Chondrocyte (in vitro differentiated cells): ENCODE measurements around the gene UXS1. TPM values are rescaled to one million over a fixed set of nuclear protein-coding genes. Genes with fewer than 3 reads are reported as not detected.

Experiments
- DNase-seq: peaks from one replicate; pipeline ENCODE4 v3.0.0; 2021; ENCODE audit warnings: mixed read lengths, low spot score
- H3K27ac Mint-ChIP-seq: one replicate; pipeline ENCODE4 v1.8.0; 2021; ENCODE audit warnings: mild to moderate bottlenecking, moderate library complexity, mixed read lengths; ENCODE audit not compliant: unreplicated experiment
- H3K27me3 Mint-ChIP-seq: 2 replicates; pipeline ENCODE4 v1.8.0; 2021; ENCODE audit warnings: low read depth, mixed read lengths
- H3K36me3 Mint-ChIP-seq: 2 replicates; pipeline ENCODE4 v1.8.0; 2021; ENCODE audit warnings: low read depth, mixed read lengths
- H3K4me1 Mint-ChIP-seq: 2 replicates; pipeline ENCODE4 v1.8.0; 2021; ENCODE audit warnings: low read depth, mild to moderate bottlenecking, mixed read lengths
- H3K4me3 Mint-ChIP-seq: one replicate; pipeline ENCODE4 v1.8.0; 2021; ENCODE audit warnings: mild to moderate bottlenecking, moderate library complexity, mixed read lengths; ENCODE audit not compliant: unreplicated experiment
- H3K9me3 Mint-ChIP-seq: 2 replicates; pipeline ENCODE4 v1.8.0; 2021; ENCODE audit warnings: low read depth, mixed read lengths
- total RNA-seq: library from RNA; stranded (reverse); gene quantifications from 3 replicates; pipeline ENCODE4 v1.2.1, GENCODE V29; 2021
- TF ChIP-seq, protein P1 (sequence below): fragments of 200-600 bp; sonication (generic); IDR thresholded peaks from 2 replicates; pipeline ENCODE4 v1.5.0; 2021; ENCODE audit warnings: antibody characterized with exemption, mild to moderate bottlenecking, moderate library complexity

Gene UXS1
- total RNA-seq, 1 donor from 2014 or later: 19.7 TPM

DNA sequence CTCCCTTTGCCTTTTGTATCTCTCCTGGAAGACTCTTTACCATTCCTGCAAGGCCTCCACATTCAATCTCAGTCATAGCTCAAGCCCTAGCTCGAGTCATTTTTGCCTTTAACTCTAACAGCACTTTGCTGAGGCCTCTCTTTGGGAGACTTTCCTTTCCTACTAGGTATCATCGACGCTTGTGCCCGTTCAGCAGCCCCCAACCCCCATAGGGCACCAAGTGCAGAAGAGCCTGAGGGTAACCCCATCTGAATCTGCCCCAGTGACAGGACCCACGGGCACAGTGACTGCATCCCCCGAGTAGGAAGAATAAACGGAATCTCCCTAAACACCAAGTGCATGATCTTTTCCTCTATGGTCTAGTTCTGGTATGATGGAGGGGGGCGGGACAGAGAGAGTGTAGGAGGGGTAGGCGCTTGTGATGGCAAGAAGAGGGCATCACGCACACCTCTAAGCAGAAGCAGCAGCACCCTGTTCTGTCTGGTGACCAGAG is 66.3 kb downstream of the UXS1 start:
- no peak overlapping the region for H3K4me3 Mint-ChIP-seq
- H3K4me1 Mint-ChIP-seq: peaks cover 12% of the 10 kb centered on the region
- no peaks in the 10 kb centered on the region for H3K27me3 Mint-ChIP-seq
- H3K27ac Mint-ChIP-seq: peak overlapping the region; percentile 41
- TF ChIP-seq, protein P1, sequence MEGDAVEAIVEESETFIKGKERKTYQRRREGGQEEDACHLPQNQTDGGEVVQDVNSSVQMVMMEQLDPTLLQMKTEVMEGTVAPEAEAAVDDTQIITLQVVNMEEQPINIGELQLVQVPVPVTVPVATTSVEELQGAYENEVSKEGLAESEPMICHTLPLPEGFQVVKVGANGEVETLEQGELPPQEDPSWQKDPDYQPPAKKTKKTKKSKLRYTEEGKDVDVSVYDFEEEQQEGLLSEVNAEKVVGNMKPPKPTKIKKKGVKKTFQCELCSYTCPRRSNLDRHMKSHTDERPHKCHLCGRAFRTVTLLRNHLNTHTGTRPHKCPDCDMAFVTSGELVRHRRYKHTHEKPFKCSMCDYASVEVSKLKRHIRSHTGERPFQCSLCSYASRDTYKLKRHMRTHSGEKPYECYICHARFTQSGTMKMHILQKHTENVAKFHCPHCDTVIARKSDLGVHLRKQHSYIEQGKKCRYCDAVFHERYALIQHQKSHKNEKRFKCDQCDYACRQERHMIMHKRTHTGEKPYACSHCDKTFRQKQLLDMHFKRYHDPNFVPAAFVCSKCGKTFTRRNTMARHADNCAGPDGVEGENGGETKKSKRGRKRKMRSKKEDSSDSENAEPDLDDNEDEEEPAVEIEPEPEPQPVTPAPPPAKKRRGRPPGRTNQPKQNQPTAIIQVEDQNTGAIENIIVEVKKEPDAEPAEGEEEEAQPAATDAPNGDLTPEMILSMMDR: no peak
- H3K36me3 Mint-ChIP-seq: peaks cover 6% of the 10 kb centered on the region
- H3K9me3 Mint-ChIP-seq: no peaks in the 10 kb centered on the region
- DNase-seq: no peak

DNA sequence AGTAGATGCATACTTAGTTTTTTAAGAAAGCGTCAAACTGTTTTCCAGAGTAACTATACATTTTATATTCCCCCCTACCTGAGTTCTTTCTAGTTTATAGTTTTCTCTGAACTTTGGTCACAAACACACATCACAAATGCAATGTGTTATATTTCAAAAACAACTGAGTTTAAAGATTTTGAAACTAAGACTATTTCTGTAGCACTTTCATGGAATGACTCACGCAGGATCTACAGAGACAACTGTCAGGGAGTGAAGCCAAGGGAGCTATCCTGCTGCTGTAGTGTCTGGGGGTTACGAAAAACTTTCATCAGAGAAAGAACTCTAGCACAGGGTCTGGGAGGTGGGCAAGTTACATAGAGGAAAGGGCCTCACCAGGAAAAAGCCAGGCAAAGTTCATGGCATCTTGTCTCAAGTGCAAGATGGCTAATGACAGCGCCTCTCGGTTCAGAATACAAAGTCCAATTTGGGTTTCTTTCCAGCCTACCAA is 66.8 kb downstream of the UXS1 start:
- no peaks in the 10 kb centered on the region for H3K9me3 Mint-ChIP-seq
- no peak overlapping the region for H3K4me3 Mint-ChIP-seq
- TF ChIP-seq, protein P1: no peak
- H3K36me3 Mint-ChIP-seq: peaks cover 8% of the 10 kb centered on the region
- peaks cover 12% of the 10 kb centered on the region for H3K4me1 Mint-ChIP-seq
- H3K27me3 Mint-ChIP-seq: no peaks in the 10 kb centered on the region
- H3K27ac Mint-ChIP-seq: peak overlapping the region; percentile 41
- no peak for DNase-seq

DNA sequence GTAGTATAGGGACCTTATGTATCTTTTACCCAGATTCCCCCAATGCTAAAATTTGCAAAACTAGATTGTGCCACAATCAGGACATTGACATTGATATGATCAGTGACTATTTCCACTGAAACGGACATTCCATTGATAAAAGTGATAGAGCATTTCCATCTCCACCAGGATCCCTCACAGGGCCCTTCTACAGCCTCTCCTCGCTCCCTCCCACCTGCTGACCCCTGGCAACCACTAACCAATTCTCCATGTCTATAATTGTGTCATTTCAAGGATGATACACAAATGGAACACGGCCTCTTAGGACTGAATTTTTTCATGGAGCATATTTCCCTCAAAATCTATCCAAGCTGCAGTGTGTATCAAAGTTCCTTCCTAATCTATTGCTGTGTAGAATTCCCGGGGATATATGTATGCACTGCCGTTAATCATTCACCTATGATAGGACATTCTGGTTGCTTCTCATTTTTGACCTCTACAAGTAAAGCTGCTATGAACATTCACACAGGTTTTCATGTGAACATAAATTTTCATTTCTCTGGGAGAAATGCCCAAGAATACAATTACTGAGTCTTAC is 67.3 kb downstream of the UXS1 start:
- DNase-seq: no peak
- TF ChIP-seq, protein P1: no peak
- peaks cover 8% of the 10 kb centered on the region for H3K36me3 Mint-ChIP-seq
- H3K4me3 Mint-ChIP-seq: no peak overlapping the region
- no peaks in the 10 kb centered on the region for H3K27me3 Mint-ChIP-seq
- peaks cover 12% of the 10 kb centered on the region for H3K4me1 Mint-ChIP-seq
- H3K27ac Mint-ChIP-seq: no peak overlapping the region
- H3K9me3 Mint-ChIP-seq: no peaks in the 10 kb centered on the region

DNA sequence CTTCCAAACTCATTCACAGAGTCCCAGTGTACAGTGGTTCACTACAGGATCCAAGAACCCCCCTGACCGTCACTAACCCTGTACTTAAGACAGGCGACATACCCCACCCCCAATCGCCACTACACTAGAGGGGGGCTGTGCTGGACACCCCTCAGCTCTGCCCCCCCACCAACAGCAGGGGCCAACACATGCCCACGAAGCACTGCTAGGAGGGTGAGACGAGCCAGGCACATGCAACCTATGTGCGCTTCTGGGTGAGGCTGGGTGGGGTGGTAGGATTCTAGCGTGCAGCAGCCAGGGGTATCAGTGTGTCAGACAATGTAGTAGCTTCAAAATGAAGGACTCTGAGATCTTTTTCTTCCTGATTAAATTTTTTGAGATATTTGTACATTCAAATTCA is 67.8 kb downstream of the UXS1 start:
- no peaks in the 10 kb centered on the region for H3K9me3 Mint-ChIP-seq
- H3K4me1 Mint-ChIP-seq: peaks cover 12% of the 10 kb centered on the region
- H3K36me3 Mint-ChIP-seq: peaks cover 8% of the 10 kb centered on the region
- DNase-seq: no peak
- no peaks in the 10 kb centered on the region for H3K27me3 Mint-ChIP-seq
- TF ChIP-seq, protein P1: no peak
- no peak overlapping the region for H3K27ac Mint-ChIP-seq
- H3K4me3 Mint-ChIP-seq: no peak overlapping the region

DNA sequence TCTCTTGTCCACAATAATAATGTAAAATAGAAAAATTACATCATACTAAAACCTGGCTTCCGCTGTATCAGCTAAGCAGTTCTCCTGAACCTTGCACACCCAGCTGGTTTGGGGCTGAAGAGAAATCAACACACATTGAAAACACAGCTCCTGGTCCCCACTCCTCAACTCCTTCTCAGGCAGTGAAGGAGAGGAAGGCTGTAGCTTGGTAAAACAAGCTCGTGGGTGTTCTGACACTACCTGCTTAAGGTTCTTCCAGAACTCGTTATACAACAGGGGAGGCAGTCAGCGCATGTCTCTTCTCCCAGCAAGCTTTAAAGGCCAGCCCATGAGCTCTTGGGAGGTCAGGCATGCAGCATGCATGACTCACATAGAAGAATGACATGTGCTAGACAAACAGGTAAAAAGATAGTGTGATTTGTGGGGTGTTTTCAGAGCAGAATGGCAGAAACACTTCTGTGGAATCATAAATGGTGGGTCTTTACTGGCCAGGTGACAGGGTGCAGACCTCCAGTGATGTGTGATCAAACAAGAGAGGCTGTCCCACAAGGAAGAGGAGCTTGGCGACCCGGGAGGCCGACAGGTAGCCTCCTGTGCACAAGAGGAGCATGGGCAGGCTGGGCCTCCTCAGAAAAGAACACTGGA is 69.1 kb downstream of the UXS1 start:
- H3K36me3 Mint-ChIP-seq: peaks cover 8% of the 10 kb centered on the region
- no peak for DNase-seq
- peaks cover 12% of the 10 kb centered on the region for H3K4me1 Mint-ChIP-seq
- TF ChIP-seq, protein P1: no peak
- no peak overlapping the region for H3K27ac Mint-ChIP-seq
- H3K9me3 Mint-ChIP-seq: no peaks in the 10 kb centered on the region
- H3K27me3 Mint-ChIP-seq: no peaks in the 10 kb centered on the region
- H3K4me3 Mint-ChIP-seq: no peak overlapping the region
